ENCODE results near the gene VPS8. TPM values are rescaled to one million over a fixed set of nuclear protein-coding genes. Genes with fewer than 3 reads are reported as not detected.
A peak's percentile ranks its signal among the peaks of the same experiment; 100 is the strongest.

The VPS8 gene
- total and polyA plus RNA-seq, 4 donors, result 49.3 to 155 (median 66.4) TPM

DNA sequence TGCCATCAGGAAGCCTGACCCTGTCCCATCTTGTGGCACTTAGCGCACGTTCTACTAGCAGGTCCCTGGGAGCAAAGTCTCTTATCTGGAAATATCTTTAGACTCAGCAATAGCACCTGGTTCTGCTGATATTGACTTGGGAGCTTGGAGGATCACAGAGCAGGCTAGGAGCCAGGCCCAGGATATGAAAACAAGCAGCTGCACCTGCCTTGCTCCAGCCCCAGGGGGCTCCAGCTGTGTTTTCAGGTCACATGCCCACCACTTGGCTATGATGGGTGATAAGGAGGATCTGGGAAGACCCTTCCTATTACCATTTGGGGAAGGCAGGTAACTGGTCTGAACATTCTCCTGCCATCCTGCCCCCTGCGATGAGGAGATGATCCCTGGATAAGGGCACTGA lies 253.1 kb downstream of the VPS8 start:
- Histone ChIP-seq H3K27me3 (ENCODE audit: control insufficient read depth, insufficient read depth, low read length) (no peaks in the 10 kb centered on the region), H3K9me3 (ENCODE audit: control insufficient read depth, insufficient read depth, low read length) (peaks cover 4% of the 10 kb centered on the region), H3K4me3 (ENCODE audit: low read depth, low read length) (no peak overlapping the region), H3K27ac (ENCODE audit: low read depth, low read length) (no peak overlapping the region), H3K36me3 (ENCODE audit: control insufficient read depth, insufficient read depth, low read length) (no peaks in the 10 kb centered on the region), H3K4me1 (ENCODE audit: control insufficient read depth, insufficient read depth, low read length) (peaks cover 8% of the 10 kb centered on the region)
- 92% methylated on average over 2 of the region's 3 CpGs for WGBS (ENCODE audit: insufficient coverage)
- DNase-seq (ENCODE audit: low read depth in 4 of 6, low spot score in 6 of 6), result no peak

- no peak overlapping the region for H3K4me3 ChIP-seq (ENCODE audit: low read depth, low read length)
- no peak overlapping the region for H3K27ac ChIP-seq (ENCODE audit: low read depth, low read length)
- H3K27me3 ChIP-seq (ENCODE audit: control insufficient read depth, insufficient read depth, low read length), result no peaks in the 10 kb centered on the region
- H3K4me1 ChIP-seq (ENCODE audit: control insufficient read depth, insufficient read depth, low read length), result peaks cover 18% of the 10 kb centered on the region
- WGBS (ENCODE audit: insufficient coverage), result 100% methylated on average over 1 of the region's 4 CpGs
- H3K36me3 ChIP-seq (ENCODE audit: control insufficient read depth, insufficient read depth, low read length), result no peaks in the 10 kb centered on the region
- no peaks in the 10 kb centered on the region for H3K9me3 ChIP-seq (ENCODE audit: control insufficient read depth, insufficient read depth, low read length)
- DNase-seq (ENCODE audit: low read depth in 4 of 6, low spot score in 6 of 6), result no peak
Observed at GRCh38 chr3:185066251-185066650, 254.3 kb downstream of the VPS8 start.

DNA sequence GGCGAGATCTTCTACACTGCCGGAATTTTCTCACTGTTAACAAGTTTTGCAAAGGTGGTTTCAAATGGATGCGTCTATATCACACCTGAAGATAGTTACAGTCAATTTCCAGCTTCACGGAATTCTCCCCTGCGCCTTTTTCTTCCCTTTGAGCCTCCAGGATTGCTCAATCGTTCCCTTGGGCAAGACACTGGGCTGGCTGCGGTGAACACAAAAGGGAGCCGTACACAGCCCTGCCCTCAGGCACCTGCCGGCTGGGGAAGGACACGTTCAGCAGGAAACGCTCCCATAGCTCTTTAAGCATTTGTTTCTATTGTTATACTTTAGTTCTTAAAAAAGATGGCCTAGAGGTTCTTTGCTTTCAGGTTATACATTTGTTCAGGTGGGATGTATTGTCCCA lies 255.2 kb downstream of the VPS8 start:
- H3K9me3 ChIP-seq (ENCODE audit: control insufficient read depth, insufficient read depth, low read length), result no peaks in the 10 kb centered on the region
- H3K27ac ChIP-seq (ENCODE audit: low read depth, low read length), result no peak overlapping the region
- 93% methylated on average over 8 of the region's 11 CpGs for WGBS (ENCODE audit: insufficient coverage)
- peaks cover 18% of the 10 kb centered on the region for H3K4me1 ChIP-seq (ENCODE audit: control insufficient read depth, insufficient read depth, low read length)
- no peak overlapping the region for H3K4me3 ChIP-seq (ENCODE audit: low read depth, low read length)
- no peaks in the 10 kb centered on the region for H3K27me3 ChIP-seq (ENCODE audit: control insufficient read depth, insufficient read depth, low read length)
- H3K36me3 ChIP-seq (ENCODE audit: control insufficient read depth, insufficient read depth, low read length), result no peaks in the 10 kb centered on the region
- no peak for DNase-seq (ENCODE audit: low read depth in 4 of 6, low spot score in 6 of 6)

DNA sequence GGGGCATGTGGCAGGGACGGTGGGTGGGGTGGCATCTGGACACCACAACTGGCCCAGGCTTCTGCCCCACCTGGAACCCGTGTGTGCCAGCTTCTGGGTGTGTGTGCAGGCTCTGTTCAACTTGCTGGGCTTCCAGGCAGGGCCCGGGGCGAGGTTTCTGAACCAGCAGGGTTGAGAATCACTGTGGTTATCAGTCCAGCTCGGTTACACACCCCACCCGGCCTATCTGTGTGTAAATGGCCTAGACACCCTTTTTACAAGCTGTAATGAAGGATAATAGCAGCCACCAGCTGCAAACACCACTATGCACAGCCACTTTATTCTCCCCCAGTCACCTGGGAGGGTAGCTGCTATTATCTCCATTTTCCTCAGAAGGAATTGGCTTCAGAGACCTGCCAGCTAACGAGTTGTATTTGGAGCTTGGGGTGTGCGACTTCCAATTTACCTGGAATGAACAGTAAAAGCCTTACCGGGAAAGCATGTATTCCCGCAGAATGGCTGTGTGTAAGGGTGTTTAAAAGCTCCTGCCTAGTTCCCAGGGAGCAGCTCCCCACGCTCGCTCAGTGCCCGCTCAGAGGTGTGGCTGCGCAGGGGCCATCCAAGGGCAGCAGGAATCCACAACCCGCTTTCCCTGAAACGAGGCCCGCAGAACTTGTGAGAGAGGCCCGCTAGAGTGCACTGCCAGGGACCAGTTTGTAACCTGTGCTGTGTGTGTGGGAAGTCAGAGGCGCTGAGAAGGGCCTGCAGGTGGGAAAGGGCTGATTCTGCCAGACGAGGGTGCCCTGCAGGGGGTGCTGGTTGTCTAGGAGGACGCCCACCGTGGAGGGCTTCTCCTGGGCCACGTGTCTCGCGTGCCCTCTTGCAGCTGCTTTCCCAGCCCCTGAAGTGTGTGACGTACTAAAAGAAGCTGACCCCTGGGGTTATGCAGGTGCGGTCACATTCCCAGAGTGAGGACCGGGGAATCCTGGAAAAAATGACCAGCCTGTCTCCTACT lies 257.4 kb downstream of the VPS8 start:
- WGBS (ENCODE audit: insufficient coverage), result 61% methylated on average over 24 of the region's 28 CpGs
- DNase-seq (ENCODE audit: low read depth in 4 of 6, low spot score in 6 of 6), result peak in 1 of 6 donors; percentile 28
- H3K4me1 ChIP-seq (ENCODE audit: control insufficient read depth, insufficient read depth, low read length), result peaks cover 18% of the 10 kb centered on the region
- H3K27me3 ChIP-seq (ENCODE audit: control insufficient read depth, insufficient read depth, low read length), result no peaks in the 10 kb centered on the region
- H3K27ac ChIP-seq (ENCODE audit: low read depth, low read length), result no peak overlapping the region
- H3K36me3 ChIP-seq (ENCODE audit: control insufficient read depth, insufficient read depth, low read length), result peaks cover 1% of the 10 kb centered on the region
- H3K9me3 ChIP-seq (ENCODE audit: control insufficient read depth, insufficient read depth, low read length), result no peaks in the 10 kb centered on the region
- H3K4me3 ChIP-seq (ENCODE audit: low read depth, low read length), result no peak overlapping the region

DNA sequence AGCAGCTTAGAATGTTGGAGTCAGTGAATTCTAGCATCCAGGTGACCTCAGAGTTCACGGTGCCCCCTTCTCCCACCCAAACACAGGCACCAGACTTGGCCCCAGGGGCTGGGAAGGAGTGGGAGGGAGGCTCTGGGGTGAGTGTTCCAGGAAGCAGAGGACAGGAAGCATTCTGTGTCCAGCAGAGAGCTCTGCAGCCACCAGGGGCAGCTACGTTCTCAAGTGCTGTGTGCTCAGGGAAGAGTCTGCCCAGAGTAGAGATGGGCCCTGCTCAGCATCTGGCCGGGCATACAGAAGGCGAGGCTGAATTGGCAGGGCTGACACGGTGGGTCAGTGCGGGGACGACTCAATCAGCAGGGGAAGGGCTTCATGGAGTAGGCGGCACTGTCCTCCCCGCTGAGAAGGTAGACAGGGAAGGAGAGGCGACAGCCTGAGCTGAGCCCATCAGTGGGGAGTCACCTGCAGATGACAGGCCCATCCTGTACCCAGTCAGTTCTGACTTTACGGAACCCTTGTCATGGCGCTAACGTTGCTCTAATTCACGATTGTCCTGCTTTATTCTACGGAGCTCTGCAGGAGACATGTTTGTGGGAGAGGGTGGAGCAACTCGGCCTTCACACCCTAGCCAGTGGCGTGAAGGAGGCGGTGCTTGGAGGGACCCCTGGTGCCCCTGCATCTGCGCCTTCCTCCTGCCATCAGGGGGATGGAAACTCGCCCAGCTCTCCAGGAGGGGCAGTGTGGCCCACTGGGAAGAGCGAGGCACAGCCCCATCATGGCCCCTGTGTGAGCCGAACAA lies 258.7 kb downstream of the VPS8 start:
- Histone ChIP-seq H3K27me3 (ENCODE audit: control insufficient read depth, insufficient read depth, low read length) (no peaks in the 10 kb centered on the region), H3K9me3 (ENCODE audit: control insufficient read depth, insufficient read depth, low read length) (no peaks in the 10 kb centered on the region), H3K4me3 (ENCODE audit: low read depth, low read length) (no peak overlapping the region), H3K27ac (ENCODE audit: low read depth, low read length) (no peak overlapping the region), H3K4me1 (ENCODE audit: control insufficient read depth, insufficient read depth, low read length) (peaks cover 18% of the 10 kb centered on the region), H3K36me3 (ENCODE audit: control insufficient read depth, insufficient read depth, low read length) (peaks cover 5% of the 10 kb centered on the region)
- DNase-seq (ENCODE audit: low read depth in 4 of 6, low spot score in 6 of 6), result no peak
- 68% methylated on average over 20 of the region's 22 CpGs for WGBS (ENCODE audit: insufficient coverage)

- Histone ChIP-seq H3K27ac (ENCODE audit: low read depth, low read length) (no peak overlapping the region), H3K4me1 (ENCODE audit: control insufficient read depth, insufficient read depth, low read length) (peaks cover 18% of the 10 kb centered on the region), H3K36me3 (ENCODE audit: control insufficient read depth, insufficient read depth, low read length) (peaks cover 7% of the 10 kb centered on the region), H3K9me3 (ENCODE audit: control insufficient read depth, insufficient read depth, low read length) (no peaks in the 10 kb centered on the region), H3K27me3 (ENCODE audit: control insufficient read depth, insufficient read depth, low read length) (no peaks in the 10 kb centered on the region), H3K4me3 (ENCODE audit: low read depth, low read length) (no peak overlapping the region)
- peak in 1 of 6 donors; percentile 38 for DNase-seq (ENCODE audit: low read depth in 4 of 6, low spot score in 6 of 6)
- 52% methylated on average over 7 of the region's 7 CpGs for WGBS (ENCODE audit: insufficient coverage)
Observed at GRCh38 chr3:185071287-185071800, 259.4 kb downstream of the VPS8 start.

GRCh38 chr3:185075547-185075946 lies 263.6 kb downstream of the VPS8 start:
- DNase-seq (ENCODE audit: low read depth in 4 of 6, low spot score in 6 of 6), result no peak
- no peaks in the 10 kb centered on the region for H3K27me3 ChIP-seq (ENCODE audit: control insufficient read depth, insufficient read depth, low read length)
- peaks cover 7% of the 10 kb centered on the region for H3K4me1 ChIP-seq (ENCODE audit: control insufficient read depth, insufficient read depth, low read length)
- WGBS (ENCODE audit: insufficient coverage), result 98% methylated on average over 13 of the region's 13 CpGs
- H3K36me3 ChIP-seq (ENCODE audit: control insufficient read depth, insufficient read depth, low read length), result peaks cover 16% of the 10 kb centered on the region
- no peaks in the 10 kb centered on the region for H3K9me3 ChIP-seq (ENCODE audit: control insufficient read depth, insufficient read depth, low read length)
- H3K27ac ChIP-seq (ENCODE audit: low read depth, low read length), result no peak overlapping the region
- H3K4me3 ChIP-seq (ENCODE audit: low read depth, low read length), result no peak overlapping the region

GRCh38 chr3:185076219-185076618 lies 264.3 kb downstream of the VPS8 start:
- no peaks in the 10 kb centered on the region for H3K4me1 ChIP-seq (ENCODE audit: control insufficient read depth, insufficient read depth, low read length)
- no peaks in the 10 kb centered on the region for H3K9me3 ChIP-seq (ENCODE audit: control insufficient read depth, insufficient read depth, low read length)
- WGBS (ENCODE audit: insufficient coverage), result 88% methylated on average over 5 of the region's 8 CpGs
- no peak overlapping the region for H3K4me3 ChIP-seq (ENCODE audit: low read depth, low read length)
- peaks cover 22% of the 10 kb centered on the region for H3K36me3 ChIP-seq (ENCODE audit: control insufficient read depth, insufficient read depth, low read length)
- no peak overlapping the region for H3K27ac ChIP-seq (ENCODE audit: low read depth, low read length)
- no peak for DNase-seq (ENCODE audit: low read depth in 4 of 6, low spot score in 6 of 6)
- no peaks in the 10 kb centered on the region for H3K27me3 ChIP-seq (ENCODE audit: control insufficient read depth, insufficient read depth, low read length)

- DNase-seq (ENCODE audit: low read depth in 4 of 6, low spot score in 6 of 6), result no peak
- Histone ChIP-seq H3K27me3 (ENCODE audit: control insufficient read depth, insufficient read depth, low read length) (no peaks in the 10 kb centered on the region), H3K36me3 (ENCODE audit: control insufficient read depth, insufficient read depth, low read length) (peaks cover 33% of the 10 kb centered on the region), H3K27ac (ENCODE audit: low read depth, low read length) (no peak overlapping the region), H3K4me3 (ENCODE audit: low read depth, low read length) (no peak overlapping the region), H3K4me1 (ENCODE audit: control insufficient read depth, insufficient read depth, low read length) (no peaks in the 10 kb centered on the region), H3K9me3 (ENCODE audit: control insufficient read depth, insufficient read depth, low read length) (no peaks in the 10 kb centered on the region)
- no CpG with 5 or more reads among the region's 1 CpG for WGBS (ENCODE audit: insufficient coverage)
Observed at GRCh38 chr3:185079625-185080024, 267.7 kb downstream of the VPS8 start.
